NCI-H2107 treated with DMSO at 0.1 percent for 48 hours (cell line): ENCODE results near the gene CELSR1.

Experiments
- DNase-seq: peaks from one replicate; lab custom pipeline; 2025; ENCODE audit not compliant: unreplicated experiment; lab: John Stamatoyannopoulos, UW

The CELSR1 gene

GRCh38 chr22:46379066-46379930 is 158.1 kb downstream of the CELSR1 start:
- DNase-seq, result no peak

DNA sequence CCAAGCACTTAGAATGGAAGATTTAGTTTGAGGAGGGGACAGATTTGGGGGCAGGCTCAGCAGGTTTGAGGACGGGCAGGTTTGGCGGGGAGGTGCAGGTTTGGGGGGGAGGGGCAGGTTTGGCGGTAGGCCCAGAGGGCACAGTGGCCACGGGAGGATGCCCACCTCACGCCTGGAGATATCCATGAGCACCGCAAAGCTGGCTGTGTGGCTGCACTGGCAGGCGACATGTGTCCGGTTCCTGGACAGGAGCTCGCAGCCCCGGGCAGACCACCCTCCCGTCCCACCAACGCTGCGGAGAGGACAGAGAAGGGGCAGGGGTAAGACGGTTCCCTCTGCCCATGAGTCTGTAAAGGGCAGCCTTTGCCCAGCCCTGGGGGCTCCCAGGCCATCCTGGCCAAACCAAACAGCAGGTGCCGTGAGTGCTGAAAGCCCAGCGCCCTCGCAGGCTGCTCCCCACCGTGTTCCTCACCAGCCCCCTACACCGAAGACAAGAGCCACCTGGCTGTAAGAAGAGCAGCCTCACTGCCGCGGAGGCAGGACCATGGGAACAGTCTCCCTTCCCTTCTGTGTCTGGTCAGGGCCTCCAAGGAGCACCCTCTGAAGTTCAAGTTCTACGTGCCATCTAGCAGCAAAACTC is 158.9 kb downstream of the CELSR1 start:
- no peak for DNase-seq

- DNase-seq, result no peak
These were observed 159.6 kb downstream of the CELSR1 start for GRCh38 chr22:46377525-46378425.

DNA sequence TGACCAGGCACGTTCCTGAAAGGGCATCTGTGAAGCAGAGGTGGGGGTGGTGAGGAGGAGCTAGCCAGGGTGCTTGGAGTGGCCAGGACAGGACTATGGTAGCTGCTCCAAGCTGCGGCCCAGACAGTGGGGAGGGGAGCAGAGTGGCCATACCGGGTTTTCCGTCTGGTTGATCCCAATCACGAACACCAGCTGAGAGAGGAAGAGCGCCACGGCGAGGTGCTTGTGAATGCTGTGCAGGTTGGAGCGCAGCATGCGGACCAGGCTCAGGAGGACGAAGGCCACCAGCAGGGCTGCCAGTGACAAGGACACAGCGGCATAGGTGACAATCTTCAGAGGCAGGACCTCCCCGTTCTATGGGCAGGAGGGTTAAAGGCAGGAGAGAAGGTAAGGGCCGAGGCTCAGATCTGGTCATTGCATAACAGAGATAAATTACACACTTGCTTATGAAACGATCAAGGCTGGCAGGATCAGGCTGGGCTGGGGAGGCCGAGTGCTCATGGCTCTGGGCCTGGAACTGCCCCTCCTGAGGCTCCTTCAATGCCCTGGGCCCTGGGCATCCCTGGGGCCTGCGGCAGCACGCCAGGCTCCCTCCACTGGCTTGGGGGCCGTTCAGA is 160.4 kb downstream of the CELSR1 start:
- DNase-seq, result no peak

DNA sequence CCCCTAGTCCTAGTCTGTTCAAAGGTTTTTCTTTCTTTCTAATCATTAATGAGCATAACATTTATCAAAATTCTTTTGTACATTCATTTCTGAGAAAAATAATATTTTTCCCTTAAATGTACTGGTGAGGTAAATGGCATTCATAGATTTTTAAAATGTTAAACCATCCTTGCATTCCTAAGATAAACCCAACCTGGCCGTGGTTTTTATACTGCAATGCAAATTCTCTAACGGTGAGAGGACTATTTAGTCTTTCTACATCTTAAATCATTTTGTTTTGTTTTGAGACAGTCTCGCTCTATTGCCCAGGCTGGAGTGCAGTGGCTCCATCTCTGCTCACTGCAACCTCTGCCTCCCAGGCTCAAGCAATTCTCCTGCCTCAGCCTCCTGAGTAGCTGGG is 161.3 kb downstream of the CELSR1 start:
- DNase-seq, result no peak

GRCh38 chr22:46374663-46375474 is 162.6 kb downstream of the CELSR1 start:
- DNase-seq, result no peak

DNA sequence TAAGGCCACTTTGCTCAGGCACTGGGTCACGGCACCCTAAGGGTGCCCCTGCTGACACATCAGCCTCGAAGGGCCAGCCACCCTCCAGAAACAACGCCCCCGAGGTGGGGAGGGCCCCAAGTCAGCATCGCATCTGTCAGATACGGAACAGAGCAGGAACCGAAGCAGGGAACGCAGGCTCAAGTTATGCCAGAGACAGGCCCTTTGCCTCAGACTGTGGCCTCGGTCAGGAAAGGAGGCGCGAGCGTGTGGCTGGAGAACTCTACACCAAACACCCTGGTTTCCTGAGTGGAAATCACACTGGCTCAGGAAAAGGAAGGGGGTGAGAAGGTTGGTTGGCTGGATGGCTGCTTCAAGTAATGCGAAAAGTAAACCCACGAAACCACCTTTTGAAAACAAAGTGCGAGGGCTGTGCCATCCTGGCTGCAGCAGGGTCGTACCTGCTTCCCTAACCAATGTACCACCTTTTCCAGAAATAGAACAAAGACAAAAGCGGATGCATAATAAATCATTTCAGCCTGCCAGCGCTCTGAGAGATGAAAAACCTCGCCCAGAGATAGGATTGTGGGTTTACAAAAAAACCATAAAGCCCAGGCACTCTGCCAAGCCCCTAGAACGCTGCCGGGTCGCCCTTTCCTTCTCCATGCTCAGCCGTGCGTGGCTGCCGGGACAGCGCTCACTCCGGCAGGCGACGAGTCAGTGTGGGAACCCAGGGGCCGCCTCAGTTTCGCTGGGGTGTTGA is 163.3 kb downstream of the CELSR1 start:
- peak; percentile 11 for DNase-seq

GRCh38 chr22:46373159-46373558 is 164.3 kb downstream of the CELSR1 start:
- DNase-seq, result no peak

DNA sequence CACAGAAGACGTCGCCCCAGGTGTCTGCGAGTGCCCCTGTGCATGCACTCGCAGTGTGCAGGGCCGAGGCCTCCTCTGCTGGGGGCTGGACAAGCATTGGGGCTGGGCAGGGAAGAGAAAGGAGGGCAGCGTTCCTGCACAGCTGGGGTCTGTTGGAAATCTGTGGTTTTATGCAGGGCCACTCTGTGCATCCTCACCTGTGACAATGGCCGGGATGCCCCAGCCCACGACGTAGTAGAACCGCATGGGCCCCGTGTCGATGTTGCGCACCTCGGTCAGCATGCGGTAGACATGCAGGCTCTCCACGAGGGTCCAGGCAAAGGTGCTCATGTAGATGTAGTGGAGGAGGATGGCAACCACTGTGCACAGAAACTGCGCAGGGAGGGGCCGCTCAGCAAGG is 164.7 kb downstream of the CELSR1 start:
- DNase-seq, result no peak

- no peak for DNase-seq
These were observed 165.7 kb downstream of the CELSR1 start for GRCh38 chr22:46371623-46372226.

DNA sequence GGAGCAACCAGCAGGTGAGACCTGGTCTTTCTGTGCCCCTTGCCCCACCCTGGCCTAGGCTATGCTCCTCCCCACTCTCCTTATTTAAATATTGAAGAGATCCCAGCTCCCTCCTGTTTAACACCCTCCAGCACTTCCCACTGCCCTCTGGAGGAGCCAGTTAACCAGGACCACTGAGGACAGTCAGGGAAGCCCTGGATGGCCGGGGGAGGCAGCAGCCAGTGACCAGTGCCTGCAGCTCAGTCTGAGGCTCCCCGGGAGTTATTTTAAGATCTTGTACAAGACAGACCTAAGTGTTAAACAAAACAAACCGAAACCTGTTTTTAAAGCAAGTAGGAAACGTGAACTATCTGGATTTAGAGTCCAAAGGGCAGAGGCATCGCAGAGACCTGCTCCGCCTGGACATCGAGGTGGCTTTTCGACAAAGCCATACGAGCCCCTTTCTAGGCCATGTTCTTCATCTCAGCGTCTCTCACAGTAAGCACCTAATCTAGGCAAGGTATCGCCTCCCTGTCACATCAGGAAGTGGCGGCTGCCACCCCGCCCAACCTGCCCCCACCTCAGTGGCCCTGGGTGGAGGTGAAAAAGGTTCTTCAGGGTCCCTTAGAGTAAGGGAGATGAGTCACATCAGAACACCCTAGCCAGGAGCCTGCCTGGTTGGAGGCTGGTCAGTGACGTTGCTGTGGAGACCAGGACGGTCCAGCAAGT is 166.7 kb downstream of the CELSR1 start:
- no peak for DNase-seq

- DNase-seq, result no peak
These were observed 167.5 kb downstream of the CELSR1 start for GRCh38 chr22:46369716-46370583.

GRCh38 chr22:46368871-46369715 is 168.3 kb downstream of the CELSR1 start:
- DNase-seq, result no peak

- DNase-seq, result no peak
These were observed 169.0 kb downstream of the CELSR1 start for GRCh38 chr22:46368422-46368821.

DNA sequence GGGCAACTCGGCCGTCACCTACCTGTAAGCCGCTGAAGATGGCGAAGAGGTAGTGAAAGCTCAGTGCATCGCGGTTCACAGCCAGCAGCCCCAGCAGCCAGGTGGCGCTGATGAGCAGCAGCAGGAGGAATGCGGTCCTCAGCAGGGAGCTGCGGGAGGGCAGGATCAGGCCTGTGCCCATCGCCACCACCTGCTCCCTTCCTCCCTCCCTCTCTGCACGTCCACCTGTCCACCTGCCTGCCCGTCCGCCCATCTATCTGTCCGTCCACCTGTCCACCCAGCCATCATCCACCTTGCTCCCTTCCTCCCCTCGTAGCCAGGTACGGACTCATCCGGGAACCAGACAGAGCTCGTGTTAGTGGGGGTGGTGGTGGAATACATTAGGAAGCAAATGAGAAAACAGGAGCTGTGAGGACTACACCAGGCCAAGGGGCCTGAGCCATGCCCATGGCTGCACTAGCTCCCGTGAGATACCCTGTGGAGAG is 169.7 kb downstream of the CELSR1 start:
- DNase-seq, result no peak
